Stimulated activated CD4-positive, alpha-beta T cell treated with anti-CD3 and anti-CD28 coated beads, Interleukin-15, amount 100 ng/mL, for 1 hour (primary cell): ENCODE measurements around the gene C19orf81.

Source experiments
- DNase-seq, 2 donors: peaks; one replicate each; pipeline ENCODE4 v3.0.0-alpha.2; 2020; ENCODE audit warnings: low read depth in 1 of 2, low spot score in 1 of 2

The C19orf81 gene

GRCh38 chr19:50629194-50629593 is 20.1 kb upstream of the C19orf81 start:
- DNase-seq, result no peak

GRCh38 chr19:50629801-50630200 is 19.4 kb upstream of the C19orf81 start:
- no peak for DNase-seq

GRCh38 chr19:50632151-50632835 is 17.0 kb upstream of the C19orf81 start:
- no peak for DNase-seq

- no peak for DNase-seq
Observed at GRCh38 chr19:50633359-50633758, 15.9 kb upstream of the C19orf81 start.

- no peak for DNase-seq
Observed at GRCh38 chr19:50633973-50634372, 15.3 kb upstream of the C19orf81 start.

GRCh38 chr19:50636317-50637085 is 12.7 kb upstream of the C19orf81 start:
- no peak for DNase-seq

- DNase-seq, result no peak
Observed at GRCh38 chr19:50638600-50638999, 10.6 kb upstream of the C19orf81 start.

GRCh38 chr19:50639121-50640112 is 9.8 kb upstream of the C19orf81 start, which contains the start of gene SYT3:
Gene SYT3, minus strand, starts transcription at chr19:50639881. Its CDS starts 2,470 bp downstream, at chr19:50637411.
- peak in 1 of 2 donors; percentile 36 for DNase-seq

- DNase-seq, result no peak
Observed at GRCh38 chr19:50640368-50640767, 8.9 kb upstream of the C19orf81 start.

GRCh38 chr19:50644315-50644915 is 4.8 kb upstream of the C19orf81 start:
- DNase-seq, result no peak

- DNase-seq, result no peak
Observed at GRCh38 chr19:50645107-50645506, 4.1 kb upstream of the C19orf81 start.

GRCh38 chr19:50646074-50646807 is 3.0 kb upstream of the C19orf81 start:
- DNase-seq, result no peak

- no peak for DNase-seq
Observed at GRCh38 chr19:50647879-50648615, 1.2 kb upstream of the C19orf81 start.

- no peak for DNase-seq
Observed at GRCh38 chr19:50648659-50649058, 586 bp upstream of the C19orf81 start.

GRCh38 chr19:50651174-50651573 is 1.9 kb downstream of the C19orf81 start:
- no peak for DNase-seq

- DNase-seq, result no peak
Observed at GRCh38 chr19:50652722-50653121, 3.5 kb downstream of the C19orf81 start.

GRCh38 chr19:50654882-50655281 is 5.6 kb downstream of the C19orf81 start:
- DNase-seq, result no peak

GRCh38 chr19:50657222-50657669 is 8.0 kb downstream of the C19orf81 start:
- no peak for DNase-seq

- DNase-seq, result peak; percentile 26 to 79
Observed at GRCh38 chr19:50657712-50658440, 8.6 kb downstream of the C19orf81 start.
